ENCODE results near the gene RIMKLB.

DNA sequence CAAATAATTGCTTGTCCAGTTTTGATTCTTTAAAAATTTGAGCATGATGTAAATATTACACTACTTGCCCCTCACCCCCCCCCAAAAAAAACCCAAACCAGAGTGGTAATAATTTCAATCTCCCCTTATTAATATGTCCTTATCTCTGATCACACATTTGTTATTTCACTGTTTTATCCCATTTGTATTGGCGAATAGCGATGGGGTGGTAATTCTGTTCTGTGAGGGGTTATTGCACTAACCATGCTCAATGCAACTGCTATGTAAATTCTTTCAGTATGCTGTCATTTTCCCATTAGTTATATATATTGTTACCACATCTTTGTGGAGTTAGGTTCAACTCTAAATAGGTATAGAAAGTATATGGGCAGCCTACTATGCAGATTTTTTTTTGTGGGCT, 1.1 kb downstream of the RIMKLB start:
- TF ChIP-seq, protein P1, sequence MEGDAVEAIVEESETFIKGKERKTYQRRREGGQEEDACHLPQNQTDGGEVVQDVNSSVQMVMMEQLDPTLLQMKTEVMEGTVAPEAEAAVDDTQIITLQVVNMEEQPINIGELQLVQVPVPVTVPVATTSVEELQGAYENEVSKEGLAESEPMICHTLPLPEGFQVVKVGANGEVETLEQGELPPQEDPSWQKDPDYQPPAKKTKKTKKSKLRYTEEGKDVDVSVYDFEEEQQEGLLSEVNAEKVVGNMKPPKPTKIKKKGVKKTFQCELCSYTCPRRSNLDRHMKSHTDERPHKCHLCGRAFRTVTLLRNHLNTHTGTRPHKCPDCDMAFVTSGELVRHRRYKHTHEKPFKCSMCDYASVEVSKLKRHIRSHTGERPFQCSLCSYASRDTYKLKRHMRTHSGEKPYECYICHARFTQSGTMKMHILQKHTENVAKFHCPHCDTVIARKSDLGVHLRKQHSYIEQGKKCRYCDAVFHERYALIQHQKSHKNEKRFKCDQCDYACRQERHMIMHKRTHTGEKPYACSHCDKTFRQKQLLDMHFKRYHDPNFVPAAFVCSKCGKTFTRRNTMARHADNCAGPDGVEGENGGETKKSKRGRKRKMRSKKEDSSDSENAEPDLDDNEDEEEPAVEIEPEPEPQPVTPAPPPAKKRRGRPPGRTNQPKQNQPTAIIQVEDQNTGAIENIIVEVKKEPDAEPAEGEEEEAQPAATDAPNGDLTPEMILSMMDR (conservative IDR thresholded peaks at IDR 0.05 in 1 of 2, IDR thresholded peaks at IDR 0.05 in 1 of 2; ENCODE audit: extremely low read depth in 1 of 2, insufficient read depth in 1 of 2, low read depth in 1 of 2, low read length in 2 of 2), result no peak
- TF ChIP-seq EZH2 (IDR thresholded peaks at IDR 0.05; ENCODE audit: borderline replicate concordance, low read length), result no peak

All from mammary epithelial cell (primary cell).